ENCODE measurements around the gene TULP4.

- no peak for TF ChIP-seq EZH2 (IDR thresholded peaks at IDR 0.05)
- no peak for TF ChIP-seq POLR2AphosphoS5 (IDR thresholded peaks at IDR 0.05; ENCODE audit: borderline replicate concordance, low read depth, low read length)
Observed at GRCh38 chr6:158410784-158411183, 98.5 kb downstream of the TULP4 start.

Measured in SK-N-MC (cell line).